GM18508 (cell line): ENCODE data around the gene VTI1A.

Experiments
- ATAC-seq: cut with Tn5 transposase; IDR thresholded peaks from one replicate; pipeline ENCODE4 v1.9.1; 2021; ENCODE audit warnings: moderate number of reproducible peaks; ENCODE audit not compliant: insufficient read depth, unreplicated experiment

The VTI1A gene

GRCh38 chr10:112794201-112794600 is 347.2 kb downstream of the VTI1A start:
- ATAC-seq, result no peak

GRCh38 chr10:112795067-112795466 is 348.1 kb downstream of the VTI1A start:
- ATAC-seq, result no peak

- no peak for ATAC-seq
Observed at GRCh38 chr10:112797197-112797596, 350.2 kb downstream of the VTI1A start.

GRCh38 chr10:112797855-112798254 is 350.8 kb downstream of the VTI1A start:
- ATAC-seq, result no peak

GRCh38 chr10:112799038-112799437 is 352.0 kb downstream of the VTI1A start:
- ATAC-seq, result no peak

GRCh38 chr10:112799726-112800510 is 352.9 kb downstream of the VTI1A start:
- ATAC-seq, result no peak

- ATAC-seq, result no peak
Observed at GRCh38 chr10:112801004-112801403, 354.0 kb downstream of the VTI1A start.

GRCh38 chr10:112801748-112802147 is 354.7 kb downstream of the VTI1A start:
- no peak for ATAC-seq

- no peak for ATAC-seq
Observed at GRCh38 chr10:112802411-112803022, 355.5 kb downstream of the VTI1A start.

GRCh38 chr10:112803961-112804401 is 357.0 kb downstream of the VTI1A start:
- ATAC-seq, result no peak

- no peak for ATAC-seq
Observed at GRCh38 chr10:112805254-112805590, 358.2 kb downstream of the VTI1A start.

GRCh38 chr10:112805701-112806100 is 358.7 kb downstream of the VTI1A start:
- ATAC-seq, result no peak

GRCh38 chr10:112807013-112807412 is 360.0 kb downstream of the VTI1A start:
- ATAC-seq, result no peak

GRCh38 chr10:112809736-112810135 is 362.7 kb downstream of the VTI1A start:
- ATAC-seq, result no peak

- no peak for ATAC-seq
Observed at GRCh38 chr10:112810711-112811151, 363.7 kb downstream of the VTI1A start.

- no peak for ATAC-seq
Observed at GRCh38 chr10:112811741-112812551, 364.9 kb downstream of the VTI1A start.

GRCh38 chr10:112812586-112812985 is 365.6 kb downstream of the VTI1A start:
- no peak for ATAC-seq

- ATAC-seq, result no peak
Observed at GRCh38 chr10:112813866-112814591, 367.0 kb downstream of the VTI1A start.

- no peak for ATAC-seq
Observed at GRCh38 chr10:112815269-112816032, 368.4 kb downstream of the VTI1A start.

- ATAC-seq, result no peak
Observed at GRCh38 chr10:112816033-112816430, 369.0 kb downstream of the VTI1A start.
